Neuronal stem cell (in vitro differentiated cells): ENCODE data around the gene ZPLD1.

Experiments
- DNase-seq: peaks from one replicate; pipeline ENCODE4 v3.0.0-alpha.2; 2013; ENCODE audit warnings: low spot score
- H2AFZ ChIP-seq: one replicate; pipeline ENCODE4 v1.6.1; 2013; ENCODE audit warnings: mild to moderate bottlenecking, low read length, inconsistent platforms
- H2AK5ac ChIP-seq: 2 replicates; pipeline ENCODE4 v1.6.1; 2013; ENCODE audit warnings: low read depth, mild to moderate bottlenecking, inconsistent platforms, low read length, moderate library complexity, mixed read lengths
- H2BK120ac ChIP-seq: 2 replicates; pipeline ENCODE4 v1.6.1; 2013; ENCODE audit warnings: low read depth, mild to moderate bottlenecking, inconsistent platforms, low read length, moderate library complexity, mixed read lengths
- H2BK12ac ChIP-seq: one replicate; pipeline ENCODE4 v1.6.1; 2013; ENCODE audit warnings: low read length, inconsistent platforms
- H2BK15ac ChIP-seq: 2 replicates; pipeline ENCODE4 v1.6.1; 2013; ENCODE audit warnings: mild to moderate bottlenecking, low read length, inconsistent platforms, mixed read lengths
- H2BK5ac ChIP-seq: one replicate; pipeline ENCODE4 v1.6.1; 2013; ENCODE audit warnings: inconsistent platforms, mild to moderate bottlenecking, low read length, moderate library complexity
- H3K14ac ChIP-seq: one replicate; pipeline ENCODE4 v1.6.1; 2013; ENCODE audit warnings: low read length, inconsistent platforms
- H3K18ac ChIP-seq: 2 replicates; pipeline ENCODE4 v1.6.1; 2013; ENCODE audit warnings: low read length, inconsistent platforms
- H3K23ac ChIP-seq: 2 replicates; pipeline ENCODE4 v1.6.1; 2013; ENCODE audit warnings: low read depth, mild to moderate bottlenecking, mixed read lengths, low read length, inconsistent platforms; ENCODE audit not compliant: poor library complexity
- H3K27ac ChIP-seq: replicated peaks from 3 replicates; pipeline ENCODE4 v1.5.1; 2013; ENCODE audit warnings: low read length, inconsistent platforms
- H3K27me3 ChIP-seq, 3 experiments: 2 replicates each; pipeline ENCODE4 v1.6.1; 2013; ENCODE audit warnings: low read length in 3 of 3, mild to moderate bottlenecking in 2 of 3, inconsistent platforms in 1 of 3, low read depth in 1 of 3, mixed read lengths in 1 of 3, moderate library complexity in 1 of 3; ENCODE audit not compliant: control insufficient read depth in 3 of 3, insufficient read depth in 3 of 3
- H3K36me3 ChIP-seq, 2 donors: replicated peaks in 1 of 2; 2 replicates each; pipeline ENCODE4 v1.6.1; 2013; ENCODE audit warnings: low read length in 2 of 2; ENCODE audit not compliant: control insufficient read depth in 2 of 2, insufficient read depth in 2 of 2
- H3K4ac ChIP-seq: 2 replicates; pipeline ENCODE4 v1.6.1; 2013; ENCODE audit warnings: inconsistent platforms, mild to moderate bottlenecking, low read length, moderate library complexity
- H3K4me1 ChIP-seq, 2 donors: 1 replicate in 1 of 2; 2 replicates in 1 of 2; pipeline ENCODE4 v1.6.1; 2013; ENCODE audit warnings: low read length in 2 of 2, low read depth in 1 of 2; ENCODE audit not compliant: control insufficient read depth in 2 of 2, insufficient read depth in 1 of 2
- H3K4me2 ChIP-seq: one replicate; pipeline ENCODE4 v1.6.1; 2013; ENCODE audit warnings: mild to moderate bottlenecking, low read length, inconsistent platforms; ENCODE audit not compliant: insufficient read depth, poor library complexity, severe bottlenecking
- H3K4me3 ChIP-seq, 2 donors: 2 replicates each; pipeline ENCODE4 v1.5.1; 2013; ENCODE audit warnings: low read length in 2 of 2, mild to moderate bottlenecking in 2 of 2, inconsistent platforms in 1 of 2, moderate library complexity in 1 of 2
- H3K79me1 ChIP-seq: one replicate; pipeline ENCODE4 v1.6.1; 2013; ENCODE audit warnings: low read depth, mild to moderate bottlenecking, inconsistent platforms, low read length, moderate library complexity
- H3K9ac ChIP-seq: one replicate; pipeline ENCODE4 v1.6.1; 2013; ENCODE audit warnings: mild to moderate bottlenecking, low read depth, low read length, inconsistent platforms; ENCODE audit not compliant: poor library complexity
- H3K9me3 ChIP-seq, 2 donors: replicated peaks in 1 of 2; 2 replicates each; pipeline versions ENCODE3 to v1.6.1; 2013; ENCODE audit warnings: low read length in 2 of 2, mild to moderate bottlenecking in 2 of 2, inconsistent platforms in 1 of 2, low read depth in 1 of 2, mixed read lengths in 1 of 2, moderate library complexity in 1 of 2; ENCODE audit not compliant: control insufficient read depth in 2 of 2, insufficient read depth in 1 of 2
- H4K8ac ChIP-seq: one replicate; pipeline ENCODE4 v1.6.1; 2013; ENCODE audit warnings: low read depth, mild to moderate bottlenecking, inconsistent platforms, low read length, moderate library complexity
- H4K91ac ChIP-seq: one replicate; pipeline ENCODE4 v1.6.1; 2013; ENCODE audit warnings: low read length, low read depth, mild to moderate bottlenecking, inconsistent platforms; ENCODE audit not compliant: poor library complexity
- WGBS, 2 donors: extraction: QIAGEN DNeasy Blood & Tissue Kit; methylation state at CpG; one replicate each; pipeline ENCODE4 v1.1.7; 2013; ENCODE audit warnings: missing lambda C conversion rate in 2 of 2, mixed read lengths in 1 of 2; ENCODE audit not compliant: insufficient read length in 2 of 2, insufficient replicate concordance in 1 of 2; ENCODE audit errors: extremely low coverage in 2 of 2; 5-methylcytosine and 5-hydroxymethylcytosine counted together

ZPLD1 gene

DNA sequence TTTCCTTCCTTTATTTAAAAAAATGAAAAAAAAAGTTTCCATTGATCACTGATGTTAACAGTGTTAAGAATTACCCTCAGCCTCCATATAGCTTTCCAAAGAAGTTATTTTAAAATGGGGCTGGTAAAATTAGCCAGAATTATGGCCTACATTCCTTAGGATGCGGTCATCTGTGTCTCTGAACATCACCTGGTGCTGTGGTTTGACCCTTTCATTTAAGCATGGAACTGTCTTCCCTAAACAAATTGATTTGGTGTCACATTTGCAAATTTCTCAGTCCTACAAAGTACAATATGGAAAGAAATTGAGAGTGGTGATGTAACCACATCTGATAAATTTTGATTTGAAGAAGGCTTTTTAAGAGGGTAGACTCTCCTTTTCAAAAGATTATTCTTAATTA lies 40.3 kb upstream of the ZPLD1 start:
- no peak for DNase-seq
- Histone ChIP-seq H2AK5ac (no peak overlapping the region), H3K4ac (no peak overlapping the region), H2BK5ac (no peak overlapping the region), H3K9ac (no peak overlapping the region), H2BK15ac (no peak overlapping the region), H3K14ac (no peak overlapping the region), H4K91ac (no peak overlapping the region), H3K23ac (no peak overlapping the region), H2AFZ (no peak overlapping the region), H3K4me2 (no peak overlapping the region), H4K8ac (no peak overlapping the region), H3K4me1 (no peaks in the 10 kb centered on the region), H3K27ac (no peak overlapping the region), H3K18ac (no peak overlapping the region), H3K9me3 (no peaks in the 10 kb centered on the region), H3K79me1 (no peaks in the 10 kb centered on the region), H3K4me3 (no peak overlapping the region), H3K27me3 (no peaks in the 10 kb centered on the region), H2BK120ac (no peak overlapping the region), H3K36me3 (no peaks in the 10 kb centered on the region), H2BK12ac (no peak overlapping the region)
- no CpG with 5 or more reads among the region's 1 CpG for WGBS, 2 donors

DNA sequence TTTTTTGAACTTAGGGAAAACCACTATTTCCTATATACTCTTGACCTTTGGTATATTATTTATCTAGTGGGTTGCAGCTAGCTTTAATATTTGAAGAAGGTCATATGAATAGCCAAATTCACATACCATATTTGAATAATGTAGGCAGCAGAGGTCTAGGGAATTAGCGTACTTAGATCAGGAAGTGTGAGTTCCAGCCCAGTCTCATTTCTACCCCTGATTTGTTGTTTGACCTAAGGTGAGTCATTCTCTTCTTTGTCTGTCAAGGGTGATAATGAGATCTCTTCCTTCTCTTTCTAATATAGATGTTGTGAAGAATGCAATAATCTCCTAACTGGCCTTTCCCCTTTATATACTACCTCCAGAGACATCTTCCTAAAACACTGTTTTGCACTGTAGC lies 36.6 kb upstream of the ZPLD1 start:
- H3K79me1 ChIP-seq: no peaks in the 10 kb centered on the region
- H2BK15ac ChIP-seq: no peak overlapping the region
- H3K4me1 ChIP-seq: peaks cover 0 to 2% of the 10 kb centered on the region in 2 donors
- H3K4me2 ChIP-seq: no peak overlapping the region
- no peak overlapping the region for H3K14ac ChIP-seq
- H3K9ac ChIP-seq: no peak overlapping the region
- no peak overlapping the region for H2AFZ ChIP-seq
- no peak overlapping the region for H3K4ac ChIP-seq
- H4K8ac ChIP-seq: no peak overlapping the region
- WGBS, 2 donors: no CpG with 5 or more reads among the region's 1 CpG
- H3K23ac ChIP-seq: no peak overlapping the region
- no peaks in the 10 kb centered on the region for H3K27me3 ChIP-seq
- H2BK5ac ChIP-seq: no peak overlapping the region
- H2BK120ac ChIP-seq: no peak overlapping the region
- H3K4me3 ChIP-seq: no peak overlapping the region
- no peak for DNase-seq
- no peaks in the 10 kb centered on the region for H3K9me3 ChIP-seq
- no peaks in the 10 kb centered on the region for H3K36me3 ChIP-seq
- no peak overlapping the region for H2AK5ac ChIP-seq
- H3K27ac ChIP-seq: no peak overlapping the region
- no peak overlapping the region for H3K18ac ChIP-seq
- no peak overlapping the region for H4K91ac ChIP-seq
- no peak overlapping the region for H2BK12ac ChIP-seq

DNA sequence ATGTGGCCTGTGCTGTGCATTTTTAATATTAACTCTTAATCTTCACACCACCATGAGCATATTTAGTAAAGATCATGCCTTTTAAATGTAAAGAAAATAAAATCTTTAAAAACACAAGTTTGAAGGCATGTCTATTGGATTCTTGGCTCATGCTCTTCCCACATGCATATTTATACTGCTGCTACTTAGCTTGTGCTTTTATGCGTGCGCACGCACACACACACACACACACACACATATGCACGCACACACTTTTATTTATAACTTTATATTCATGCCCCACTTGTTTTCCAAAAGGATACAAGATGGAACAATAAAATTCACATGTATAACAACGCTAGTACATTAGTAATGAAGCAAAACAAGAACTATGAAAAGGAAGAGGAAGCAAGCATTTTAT lies 36.1 kb upstream of the ZPLD1 start:
- Histone ChIP-seq H3K79me1 (no peaks in the 10 kb centered on the region), H3K27me3 (no peaks in the 10 kb centered on the region), H2BK15ac (no peak overlapping the region), H4K8ac (no peak overlapping the region), H3K9me3 (no peaks in the 10 kb centered on the region), H3K18ac (no peak overlapping the region), H3K4ac (no peak overlapping the region), H3K9ac (no peak overlapping the region), H3K4me2 (no peak overlapping the region), H3K27ac (no peak overlapping the region), H3K36me3 (no peaks in the 10 kb centered on the region), H2AK5ac (no peak overlapping the region), H2BK5ac (no peak overlapping the region), H3K4me3 (no peak overlapping the region), H4K91ac (no peak overlapping the region), H3K14ac (no peak overlapping the region), H3K4me1 (peaks cover 0 to 2% of the 10 kb centered on the region in 2 donors), H2BK120ac (no peak overlapping the region), H2BK12ac (no peak overlapping the region), H3K23ac (no peak overlapping the region), H2AFZ (no peak overlapping the region)
- no peak for DNase-seq
- WGBS, 2 donors: no CpG with 5 or more reads among the region's 5 CpGs

DNA sequence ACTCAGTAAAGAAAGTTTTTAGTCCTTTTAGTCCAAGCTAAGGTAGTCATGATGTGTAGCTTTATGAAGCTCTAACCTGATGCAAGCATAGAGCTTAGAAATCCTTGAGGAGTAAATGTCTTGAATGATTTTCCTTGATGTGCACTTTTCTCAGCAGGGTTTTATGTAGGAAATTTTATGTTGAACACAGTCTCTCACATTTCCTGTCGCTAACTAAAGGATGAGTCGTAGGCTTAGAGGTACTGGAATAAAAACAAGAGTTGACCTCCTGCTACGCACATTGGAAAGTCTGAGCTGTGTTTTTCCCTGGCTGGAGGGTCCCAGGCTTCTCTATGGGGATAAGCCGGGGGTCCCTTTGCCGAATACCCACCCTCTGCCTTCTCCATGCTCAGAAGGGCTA lies 34.7 kb upstream of the ZPLD1 start:
- H3K79me1 ChIP-seq: no peaks in the 10 kb centered on the region
- peaks cover 0 to 2% of the 10 kb centered on the region in 2 donors for H3K4me1 ChIP-seq
- no peak overlapping the region for H3K14ac ChIP-seq
- no peak overlapping the region for H2BK5ac ChIP-seq
- no peak overlapping the region for H4K91ac ChIP-seq
- no CpG with 5 or more reads among the region's 5 CpGs for WGBS, 2 donors
- no peak overlapping the region for H2AFZ ChIP-seq
- no peak overlapping the region for H3K4me2 ChIP-seq
- H2BK120ac ChIP-seq: no peak overlapping the region
- no peak overlapping the region for H2BK12ac ChIP-seq
- H3K4ac ChIP-seq: no peak overlapping the region
- no peak overlapping the region for H3K18ac ChIP-seq
- no peak for DNase-seq
- H3K9me3 ChIP-seq: no peaks in the 10 kb centered on the region
- no peak overlapping the region for H3K9ac ChIP-seq
- H2BK15ac ChIP-seq: no peak overlapping the region
- no peak overlapping the region for H2AK5ac ChIP-seq
- H3K36me3 ChIP-seq: no peaks in the 10 kb centered on the region
- H3K27me3 ChIP-seq: no peaks in the 10 kb centered on the region
- no peak overlapping the region for H4K8ac ChIP-seq
- no peak overlapping the region for H3K23ac ChIP-seq
- no peak overlapping the region for H3K27ac ChIP-seq
- H3K4me3 ChIP-seq: no peak overlapping the region
